ENCODE measurements around the gene CACNA1A. TPM values are rescaled to one million over a fixed set of nuclear protein-coding genes. Genes with fewer than 3 reads are reported as not detected.

The CACNA1A gene
- total RNA-seq, 2 experiments from 2014 or later = 0.29 to 0.36 TPM

DNA sequence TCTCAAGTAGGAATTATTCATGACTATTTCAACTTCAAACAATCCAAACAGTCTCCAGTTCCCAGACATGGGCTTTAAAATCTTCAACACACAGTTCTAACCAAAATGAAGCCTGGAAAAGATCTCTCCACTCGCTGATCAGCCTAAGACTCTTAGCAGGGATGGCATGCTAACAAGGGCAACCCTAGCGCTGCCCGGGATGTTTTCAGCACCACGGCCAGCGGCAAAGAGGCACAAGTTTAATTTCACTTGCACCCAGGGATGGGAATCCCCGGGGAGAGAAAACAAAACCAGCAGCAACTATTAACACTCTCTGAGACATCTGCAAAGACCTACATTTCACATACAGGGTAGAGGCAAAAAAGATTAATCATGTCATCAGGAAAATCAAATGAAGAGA, 43.0 kb downstream of the CACNA1A start:
- no peak overlapping the region for H3K27ac Mint-ChIP-seq
- TF ChIP-seq, protein P1, sequence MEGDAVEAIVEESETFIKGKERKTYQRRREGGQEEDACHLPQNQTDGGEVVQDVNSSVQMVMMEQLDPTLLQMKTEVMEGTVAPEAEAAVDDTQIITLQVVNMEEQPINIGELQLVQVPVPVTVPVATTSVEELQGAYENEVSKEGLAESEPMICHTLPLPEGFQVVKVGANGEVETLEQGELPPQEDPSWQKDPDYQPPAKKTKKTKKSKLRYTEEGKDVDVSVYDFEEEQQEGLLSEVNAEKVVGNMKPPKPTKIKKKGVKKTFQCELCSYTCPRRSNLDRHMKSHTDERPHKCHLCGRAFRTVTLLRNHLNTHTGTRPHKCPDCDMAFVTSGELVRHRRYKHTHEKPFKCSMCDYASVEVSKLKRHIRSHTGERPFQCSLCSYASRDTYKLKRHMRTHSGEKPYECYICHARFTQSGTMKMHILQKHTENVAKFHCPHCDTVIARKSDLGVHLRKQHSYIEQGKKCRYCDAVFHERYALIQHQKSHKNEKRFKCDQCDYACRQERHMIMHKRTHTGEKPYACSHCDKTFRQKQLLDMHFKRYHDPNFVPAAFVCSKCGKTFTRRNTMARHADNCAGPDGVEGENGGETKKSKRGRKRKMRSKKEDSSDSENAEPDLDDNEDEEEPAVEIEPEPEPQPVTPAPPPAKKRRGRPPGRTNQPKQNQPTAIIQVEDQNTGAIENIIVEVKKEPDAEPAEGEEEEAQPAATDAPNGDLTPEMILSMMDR (IDR thresholded peaks at IDR 0.05) = no peak
- H3K4me3 Mint-ChIP-seq = no peak overlapping the region
- peaks cover 10% of the 10 kb centered on the region for H3K27me3 Mint-ChIP-seq
- DNase-seq = peak; percentile 25
- intact Hi-C loops (cut with micrococcal nuclease) = no loop called here
- no peak for ATAC-seq
- ChIA-PET CTCF (no interaction called here), POLR2A (no interaction called here)
- no peaks in the 10 kb centered on the region for H3K4me1 Mint-ChIP-seq (ENCODE audit: low read depth)
- H3K9me3 Mint-ChIP-seq = no peaks in the 10 kb centered on the region
- no peaks in the 10 kb centered on the region for H3K36me3 Mint-ChIP-seq (ENCODE audit: low read depth)

DNA sequence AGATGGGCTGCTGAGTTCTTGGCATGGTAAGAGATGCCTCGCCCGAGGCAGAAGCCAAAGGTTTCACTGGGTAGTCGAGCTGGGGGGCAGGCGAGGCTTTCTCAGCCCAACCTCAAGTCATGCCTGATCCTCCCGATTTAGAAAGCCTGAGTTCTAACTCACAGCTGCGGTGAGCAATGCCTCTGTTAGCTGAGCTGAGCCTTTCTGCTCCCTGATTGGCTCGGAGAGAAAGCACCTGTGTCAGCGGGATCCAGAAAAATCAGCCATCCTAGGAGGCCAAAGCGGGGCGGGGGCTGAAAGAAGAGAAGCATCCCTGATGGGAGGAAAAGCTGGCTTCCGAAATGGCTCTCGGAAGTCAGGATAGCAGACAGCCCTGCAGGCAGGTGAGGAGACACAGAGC, 44.7 kb downstream of the CACNA1A start:
- peaks cover 13% of the 10 kb centered on the region for H3K27me3 Mint-ChIP-seq
- no peak for ATAC-seq
- no peak overlapping the region for H3K27ac Mint-ChIP-seq
- H3K36me3 Mint-ChIP-seq (ENCODE audit: low read depth) = no peaks in the 10 kb centered on the region
- ChIA-PET POLR2A (no interaction called here), CTCF (no interaction called here)
- H3K4me1 Mint-ChIP-seq (ENCODE audit: low read depth) = no peaks in the 10 kb centered on the region
- TF ChIP-seq, protein P1 (IDR thresholded peaks at IDR 0.05) = no peak
- DNase-seq = no peak
- no peaks in the 10 kb centered on the region for H3K9me3 Mint-ChIP-seq
- intact Hi-C loops (cut with micrococcal nuclease) = no loop called here
- H3K4me3 Mint-ChIP-seq = no peak overlapping the region

DNA sequence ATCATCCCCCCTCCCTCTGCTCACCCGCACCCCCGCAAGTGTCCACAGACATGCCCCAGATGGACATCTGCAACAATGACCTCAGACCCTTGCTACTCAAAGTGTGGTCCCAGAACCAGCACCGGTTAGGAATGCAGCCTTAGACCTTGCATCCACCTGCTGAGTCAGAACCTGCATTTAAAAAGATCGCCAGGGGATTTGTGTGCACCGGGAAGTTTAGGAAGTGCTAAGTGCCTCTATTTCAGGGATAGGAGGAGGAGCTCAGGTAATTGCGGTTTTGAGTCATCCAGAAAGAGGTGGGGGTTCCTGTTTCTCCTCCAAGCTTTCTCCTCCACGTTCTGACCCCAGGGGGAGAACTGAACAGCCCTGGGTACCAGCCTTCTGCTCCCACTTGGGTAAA, 46.2 kb downstream of the CACNA1A start:
- intact Hi-C loops (cut with micrococcal nuclease) = no loop called here
- ATAC-seq = no peak
- POLR2A ChIA-PET = no interaction called here
- no peaks in the 10 kb centered on the region for H3K9me3 Mint-ChIP-seq
- H3K27me3 Mint-ChIP-seq = peaks cover 17% of the 10 kb centered on the region
- H3K4me1 Mint-ChIP-seq (ENCODE audit: low read depth) = no peaks in the 10 kb centered on the region
- no peak for DNase-seq
- TF ChIP-seq, protein P1 (IDR thresholded peaks at IDR 0.05) = no peak
- H3K36me3 Mint-ChIP-seq (ENCODE audit: low read depth) = no peaks in the 10 kb centered on the region
- CTCF ChIA-PET = no interaction called here
- no peak overlapping the region for H3K27ac Mint-ChIP-seq
- no peak overlapping the region for H3K4me3 Mint-ChIP-seq

DNA sequence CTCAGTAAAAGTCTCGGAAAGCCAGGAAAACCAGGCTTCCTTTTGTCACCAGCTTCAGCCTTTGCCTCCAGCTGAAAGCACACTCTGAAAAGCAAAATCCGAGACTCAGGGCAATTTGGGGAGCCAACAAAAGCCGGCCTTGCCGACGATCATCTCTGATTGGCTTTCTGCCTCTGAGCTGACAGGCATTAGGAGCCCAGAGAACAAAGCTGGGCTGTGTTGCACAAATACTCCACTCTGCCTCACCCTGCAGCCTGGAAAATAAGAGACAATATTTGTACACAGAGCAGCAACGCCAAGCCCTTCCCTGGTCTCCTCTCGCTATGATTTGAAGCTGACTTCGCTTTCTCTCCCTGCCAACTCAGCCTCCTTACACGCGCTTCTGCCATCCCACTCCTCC, 46.9 kb downstream of the CACNA1A start:
- H3K36me3 Mint-ChIP-seq (ENCODE audit: low read depth) = no peaks in the 10 kb centered on the region
- intact Hi-C loops (cut with micrococcal nuclease) = no loop called here
- ChIA-PET CTCF (no interaction called here), POLR2A (no interaction called here)
- H3K27me3 Mint-ChIP-seq = peaks cover 17% of the 10 kb centered on the region
- H3K4me1 Mint-ChIP-seq (ENCODE audit: low read depth) = no peaks in the 10 kb centered on the region
- DNase-seq (no peak), ATAC-seq (no peak)
- H3K27ac Mint-ChIP-seq = no peak overlapping the region
- TF ChIP-seq, protein P1 (IDR thresholded peaks at IDR 0.05) = no peak
- H3K9me3 Mint-ChIP-seq = no peaks in the 10 kb centered on the region
- no peak overlapping the region for H3K4me3 Mint-ChIP-seq

DNA sequence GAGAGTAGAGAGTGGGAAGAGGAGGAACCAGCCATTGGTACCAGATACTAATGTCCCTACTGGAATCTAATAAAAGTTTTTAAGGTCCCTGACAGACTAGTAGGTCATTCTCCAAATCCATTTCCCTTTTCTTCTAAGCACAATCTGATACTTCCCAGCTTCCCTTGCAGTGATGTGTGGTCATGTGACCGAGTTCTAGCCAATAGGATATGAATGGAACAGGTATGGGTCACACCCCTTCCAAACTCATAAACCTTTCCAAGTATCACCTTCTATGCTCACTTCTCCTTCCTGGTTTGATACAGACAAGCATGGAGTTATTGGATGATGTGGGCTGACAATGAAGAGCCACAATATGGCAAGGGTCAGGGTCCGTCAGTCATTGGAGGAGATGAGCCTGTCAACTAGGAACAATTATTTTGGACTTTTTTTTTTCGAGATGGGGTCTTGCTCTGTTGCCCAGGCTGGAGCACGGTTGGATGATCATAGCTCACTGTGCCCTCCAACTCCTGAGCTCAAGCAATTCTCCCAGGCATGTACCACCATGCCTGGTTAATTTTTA, 54.8 kb downstream of the CACNA1A start:
- no peak for DNase-seq
- TF ChIP-seq, protein P1 (IDR thresholded peaks at IDR 0.05) = no peak
- H3K27me3 Mint-ChIP-seq = peaks cover 11% of the 10 kb centered on the region
- POLR2A ChIA-PET = no interaction called here
- H3K27ac Mint-ChIP-seq = no peak overlapping the region
- H3K9me3 Mint-ChIP-seq = peaks cover 13% of the 10 kb centered on the region
- intact Hi-C loops (cut with micrococcal nuclease) = no loop called here
- H3K4me3 Mint-ChIP-seq = no peak overlapping the region
- no peak for ATAC-seq
- CTCF ChIA-PET = no interaction called here
- H3K4me1 Mint-ChIP-seq (ENCODE audit: low read depth) = no peaks in the 10 kb centered on the region
- no peaks in the 10 kb centered on the region for H3K36me3 Mint-ChIP-seq (ENCODE audit: low read depth)

Measured in activated CD8-positive, alpha-beta T cell treated with anti-CD3 and anti-CD28 coated beads for 36 hours (primary cell).